ENCODE results near the gene SLC6A9. TPM values are rescaled to one million over a fixed set of nuclear protein-coding genes. Genes with fewer than 3 reads are reported as not detected.
A peak's percentile ranks its signal among the peaks of the same experiment; 100 is the strongest.

Gene SLC6A9
- total and polyA plus RNA-seq, 2 experiments from 2014 or later = 14.4 to 20.0 TPM

DNA sequence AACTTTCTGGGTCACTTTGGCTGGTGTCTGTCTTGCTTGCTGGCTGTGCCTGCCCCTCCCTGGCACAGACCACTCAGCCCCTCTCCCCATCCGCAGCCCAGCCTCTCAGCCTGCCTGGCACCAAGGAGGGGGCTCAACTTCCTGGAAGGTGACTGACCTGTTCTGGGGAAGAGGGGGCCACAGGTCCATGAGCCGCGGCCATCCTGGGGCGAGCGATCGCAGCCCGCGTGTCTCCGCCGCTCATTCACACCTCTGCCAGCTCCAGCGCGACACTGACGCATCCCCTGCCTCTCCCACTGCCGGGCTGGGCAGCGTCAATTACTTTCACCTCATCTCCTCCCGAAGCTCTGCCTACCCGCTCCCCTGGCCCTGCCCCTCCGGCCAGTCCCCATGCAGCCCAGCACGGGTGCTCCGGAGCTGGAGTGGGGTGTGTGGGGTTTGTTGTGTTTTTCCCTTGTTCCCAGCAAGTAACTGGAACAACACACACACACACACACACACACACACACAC lies 14.3 kb downstream of the SLC6A9 start:
- Mint-ChIP-seq H3K27ac (no peak overlapping the region), H3K9me3 (no peaks in the 10 kb centered on the region), H3K4me1 (peaks cover 11% of the 10 kb centered on the region), H3K27me3 (ENCODE audit: insufficient read depth, low read depth, poor library complexity) (peaks cover 5% of the 10 kb centered on the region), H3K36me3 (ENCODE audit: low read depth) (peaks cover 22% of the 10 kb centered on the region), H3K4me3 (no peak overlapping the region)
- Histone ChIP-seq H3K27ac (ENCODE audit: low read depth) (no peak overlapping the region), H2AFZ (no peak overlapping the region), H3K79me2 (replicated peaks; ENCODE audit: insufficient read depth) (no peaks in the 10 kb centered on the region), H3K4me3 (no peak overlapping the region), H4K20me1 (replicated peaks; ENCODE audit: insufficient read depth) (peaks cover 6% of the 10 kb centered on the region; the same call in 1 of the 2 replicates), H3K9me2 (ENCODE audit: insufficient read depth) (no peaks in the 10 kb centered on the region), H3K36me3 (ENCODE audit: insufficient read depth) (no peaks in the 10 kb centered on the region; the same call in 1 of the 2 replicates), H3F3A (replicated peaks; ENCODE audit: low read depth) (no peaks in the 10 kb centered on the region), H3K4me2 (no peak overlapping the region), H3K27me3 (ENCODE audit: insufficient read depth) (no peaks in the 10 kb centered on the region), H3K4me1 (ENCODE audit: insufficient read depth) (no peaks in the 10 kb centered on the region)
- no peak for DNase-seq (ENCODE audit: low spot score)
- TF ChIP-seq STAT1 (IDR thresholded peaks at IDR 0.05; ENCODE audit: unreplicated experiment) = no peak
- TF ChIP-seq EZH2phosphoT487 (IDR thresholded peaks at IDR 0.05; ENCODE audit: unreplicated experiment) = no peak
- TF ChIP-seq POLR2AphosphoS5 (IDR thresholded peaks at IDR 0.05; ENCODE audit: low read depth) = no peak
- TF ChIP-seq, protein P1, sequence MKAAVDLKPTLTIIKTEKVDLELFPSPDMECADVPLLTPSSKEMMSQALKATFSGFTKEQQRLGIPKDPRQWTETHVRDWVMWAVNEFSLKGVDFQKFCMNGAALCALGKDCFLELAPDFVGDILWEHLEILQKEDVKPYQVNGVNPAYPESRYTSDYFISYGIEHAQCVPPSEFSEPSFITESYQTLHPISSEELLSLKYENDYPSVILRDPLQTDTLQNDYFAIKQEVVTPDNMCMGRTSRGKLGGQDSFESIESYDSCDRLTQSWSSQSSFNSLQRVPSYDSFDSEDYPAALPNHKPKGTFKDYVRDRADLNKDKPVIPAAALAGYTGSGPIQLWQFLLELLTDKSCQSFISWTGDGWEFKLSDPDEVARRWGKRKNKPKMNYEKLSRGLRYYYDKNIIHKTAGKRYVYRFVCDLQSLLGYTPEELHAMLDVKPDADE (IDR thresholded peaks at IDR 0.05) = no peak
- TF ChIP-seq, protein P2, sequence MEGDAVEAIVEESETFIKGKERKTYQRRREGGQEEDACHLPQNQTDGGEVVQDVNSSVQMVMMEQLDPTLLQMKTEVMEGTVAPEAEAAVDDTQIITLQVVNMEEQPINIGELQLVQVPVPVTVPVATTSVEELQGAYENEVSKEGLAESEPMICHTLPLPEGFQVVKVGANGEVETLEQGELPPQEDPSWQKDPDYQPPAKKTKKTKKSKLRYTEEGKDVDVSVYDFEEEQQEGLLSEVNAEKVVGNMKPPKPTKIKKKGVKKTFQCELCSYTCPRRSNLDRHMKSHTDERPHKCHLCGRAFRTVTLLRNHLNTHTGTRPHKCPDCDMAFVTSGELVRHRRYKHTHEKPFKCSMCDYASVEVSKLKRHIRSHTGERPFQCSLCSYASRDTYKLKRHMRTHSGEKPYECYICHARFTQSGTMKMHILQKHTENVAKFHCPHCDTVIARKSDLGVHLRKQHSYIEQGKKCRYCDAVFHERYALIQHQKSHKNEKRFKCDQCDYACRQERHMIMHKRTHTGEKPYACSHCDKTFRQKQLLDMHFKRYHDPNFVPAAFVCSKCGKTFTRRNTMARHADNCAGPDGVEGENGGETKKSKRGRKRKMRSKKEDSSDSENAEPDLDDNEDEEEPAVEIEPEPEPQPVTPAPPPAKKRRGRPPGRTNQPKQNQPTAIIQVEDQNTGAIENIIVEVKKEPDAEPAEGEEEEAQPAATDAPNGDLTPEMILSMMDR (conservative IDR thresholded peaks at IDR 0.05; ENCODE audit: low read depth in 2 of 2) = no peak
- TF ChIP-seq ZNF114 (CRISPR knock-in tag; IDR thresholded peaks at IDR 0.05) = no peak
- TF ChIP-seq, protein P3, sequence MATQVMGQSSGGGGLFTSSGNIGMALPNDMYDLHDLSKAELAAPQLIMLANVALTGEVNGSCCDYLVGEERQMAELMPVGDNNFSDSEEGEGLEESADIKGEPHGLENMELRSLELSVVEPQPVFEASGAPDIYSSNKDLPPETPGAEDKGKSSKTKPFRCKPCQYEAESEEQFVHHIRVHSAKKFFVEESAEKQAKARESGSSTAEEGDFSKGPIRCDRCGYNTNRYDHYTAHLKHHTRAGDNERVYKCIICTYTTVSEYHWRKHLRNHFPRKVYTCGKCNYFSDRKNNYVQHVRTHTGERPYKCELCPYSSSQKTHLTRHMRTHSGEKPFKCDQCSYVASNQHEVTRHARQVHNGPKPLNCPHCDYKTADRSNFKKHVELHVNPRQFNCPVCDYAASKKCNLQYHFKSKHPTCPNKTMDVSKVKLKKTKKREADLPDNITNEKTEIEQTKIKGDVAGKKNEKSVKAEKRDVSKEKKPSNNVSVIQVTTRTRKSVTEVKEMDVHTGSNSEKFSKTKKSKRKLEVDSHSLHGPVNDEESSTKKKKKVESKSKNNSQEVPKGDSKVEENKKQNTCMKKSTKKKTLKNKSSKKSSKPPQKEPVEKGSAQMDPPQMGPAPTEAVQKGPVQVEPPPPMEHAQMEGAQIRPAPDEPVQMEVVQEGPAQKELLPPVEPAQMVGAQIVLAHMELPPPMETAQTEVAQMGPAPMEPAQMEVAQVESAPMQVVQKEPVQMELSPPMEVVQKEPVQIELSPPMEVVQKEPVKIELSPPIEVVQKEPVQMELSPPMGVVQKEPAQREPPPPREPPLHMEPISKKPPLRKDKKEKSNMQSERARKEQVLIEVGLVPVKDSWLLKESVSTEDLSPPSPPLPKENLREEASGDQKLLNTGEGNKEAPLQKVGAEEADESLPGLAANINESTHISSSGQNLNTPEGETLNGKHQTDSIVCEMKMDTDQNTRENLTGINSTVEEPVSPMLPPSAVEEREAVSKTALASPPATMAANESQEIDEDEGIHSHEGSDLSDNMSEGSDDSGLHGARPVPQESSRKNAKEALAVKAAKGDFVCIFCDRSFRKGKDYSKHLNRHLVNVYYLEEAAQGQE (IDR thresholded peaks at IDR 0.05; ENCODE audit: unreplicated experiment) = no peak
- peak; percentile 11 for ATAC-seq

All from GM23338 (cell line).